Activated CD4-positive, alpha-beta T cell treated with anti-CD3 and anti-CD28 coated beads, Interleukin-10, Interleukin-2, amounts not matched to agents 100 ng/mL and 50 ng/mL, durations not matched to agents 16 hours and 8 hours (primary cell): ENCODE results near the gene CSNK2A1.
A peak's percentile ranks its signal among the peaks of the same experiment; 100 is the strongest.

Experiments
- DNase-seq: peaks from one replicate; pipeline ENCODE4 v3.0.0-alpha.2; 2020

CSNK2A1 gene

GRCh38 chr20:445514-446336 lies 97.9 kb downstream of the CSNK2A1 start:
- DNase-seq: no peak

GRCh38 chr20:444862-445426 lies 98.6 kb downstream of the CSNK2A1 start:
- DNase-seq: no peak

GRCh38 chr20:444117-444516 lies 99.5 kb downstream of the CSNK2A1 start:
- no peak for DNase-seq

- DNase-seq: no peak
Observed at GRCh38 chr20:443223-443775, 100.3 kb downstream of the CSNK2A1 start.

GRCh38 chr20:440636-441035 lies 103.0 kb downstream of the CSNK2A1 start:
- no peak for DNase-seq

- no peak for DNase-seq
Observed at GRCh38 chr20:440148-440547, 103.4 kb downstream of the CSNK2A1 start.

- peak; percentile 84 for DNase-seq
Observed at GRCh38 chr20:438571-439469, 104.8 kb downstream of the CSNK2A1 start.

GRCh38 chr20:437787-438486 lies 105.7 kb downstream of the CSNK2A1 start:
- DNase-seq: peak; percentile 38

- no peak for DNase-seq
Observed at GRCh38 chr20:436476-436875, 107.1 kb downstream of the CSNK2A1 start.

GRCh38 chr20:435558-435957 lies 108.0 kb downstream of the CSNK2A1 start:
- DNase-seq: no peak

- DNase-seq: no peak
Observed at GRCh38 chr20:434661-435419, 108.8 kb downstream of the CSNK2A1 start.

- no peak for DNase-seq
Observed at GRCh38 chr20:434221-434620, 109.4 kb downstream of the CSNK2A1 start.

GRCh38 chr20:433300-433975 lies 110.2 kb downstream of the CSNK2A1 start:
- DNase-seq: peak; percentile 89

- DNase-seq: no peak
Observed at GRCh38 chr20:432677-433299, 110.8 kb downstream of the CSNK2A1 start.

- no peak for DNase-seq
Observed at GRCh38 chr20:432208-432607, 111.4 kb downstream of the CSNK2A1 start.

GRCh38 chr20:431012-431904 lies 112.3 kb downstream of the CSNK2A1 start:
- peak; percentile 53 for DNase-seq

GRCh38 chr20:430091-430999 lies 113.2 kb downstream of the CSNK2A1 start:
- no peak for DNase-seq

- no peak for DNase-seq
Observed at GRCh38 chr20:428658-429200, 114.9 kb downstream of the CSNK2A1 start.
